K562 (cell line): ENCODE data around the gene KRT71. TPM values are rescaled to one million over a fixed set of nuclear protein-coding genes. Genes with fewer than 3 reads are reported as not detected.

Experiments
- ATAC-seq: fragments of 200-7000 bp; cut with Tn5 transposase; 3 replicates; pipeline ENCODE4 v1.9.1; 2020; ENCODE audit warnings: moderate library complexity
- BruUV-seq: library from RNA; stranded (reverse); fragments of 400-500 nt; replicated peaks from 2 replicates; lab custom pipeline; 2021; lab: Mats Ljungman, UMichigan
- CTCF ChIA-PET: fragments of 300-600 bp; formaldehyde crosslinking; extraction: SDS; loops from one replicate; lab custom pipeline; 2021; ENCODE audit warnings: low intra/inter-chr PET ratio; lab: Yijun Ruan, JAX
- POLR2A ChIA-PET: fragments of 300-600, 350-650 bp; sonication (Branson Sonifier 250); formaldehyde crosslinking; extraction: SDS; loops from one replicate; lab custom pipeline; 2021; ENCODE audit warnings: antibody characterized with exemption, inconsistent platforms; lab: Yijun Ruan, JAX
- DNase-seq, 4 experiments: peaks; one replicate each; pipeline versions ENCODE4 v3.0.0 to v3.0.0-alpha.2; 2011 to 2018; ENCODE audit warnings: low spot score in 3 of 4, mixed read lengths in 3 of 4; ENCODE audit errors: extremely low read depth in 1 of 4
- FAIRE-seq: peaks from 2 replicates; lab custom pipeline; 2011; peaks lifted over from hg19 to GRCh38; lab: Jason Lieb, UNC
- H2AFZ ChIP-seq: 2 replicates; pipeline ENCODE4 v1.6.0; 2011; ENCODE audit warnings: low read depth, low read length, control low read depth, inconsistent platforms
- H3K27ac ChIP-seq: fragments of 200-600 bp; 3 replicates; pipeline ENCODE4 v1.8.0; 2011; ENCODE audit warnings: low read depth, mild to moderate bottlenecking, control low read depth, inconsistent platforms, low read length, moderate library complexity, mixed read lengths; ENCODE audit errors: extremely low read depth
- H3K27me3 ChIP-seq, 2 experiments: fragments of 300-600 bp in 1 of 2; 2 replicates in 1 of 2; 3 replicates in 1 of 2; pipeline versions ENCODE4 v1.6.0 to v1.8.0; 2011; ENCODE audit warnings: inconsistent platforms in 2 of 2, low read length in 2 of 2, mild to moderate bottlenecking in 1 of 2, mixed read lengths in 1 of 2, moderate library complexity in 1 of 2; ENCODE audit not compliant: control insufficient read depth in 2 of 2, insufficient read depth in 2 of 2
- H3K36me3 ChIP-seq: fragments of 300-600 bp; 3 replicates; pipeline ENCODE4 v1.8.0; 2011; ENCODE audit warnings: mild to moderate bottlenecking, low read length, inconsistent platforms; ENCODE audit not compliant: control insufficient read depth, insufficient read depth
- H3K4me1 ChIP-seq, 2 experiments: fragments of 200-600 bp in 1 of 2; replicated peaks in 1 of 2; 2 replicates in 1 of 2; 3 replicates in 1 of 2; pipeline versions ENCODE4 v1.5.1 to v1.8.0; 2011; ENCODE audit warnings: inconsistent platforms in 2 of 2, low read length in 2 of 2, mild to moderate bottlenecking in 1 of 2, mixed read lengths in 1 of 2, moderate library complexity in 1 of 2; ENCODE audit not compliant: control insufficient read depth in 2 of 2, insufficient read depth in 2 of 2
- H3K4me2 ChIP-seq: 2 replicates; pipeline ENCODE4 v1.6.1; 2011; ENCODE audit warnings: low read length, control low read depth, inconsistent platforms, mixed read lengths; ENCODE audit not compliant: insufficient read depth
- H3K4me3 ChIP-seq: fragments of 200-600 bp; sonication (generic), shearing (Covaris generic); 2 replicates; pipeline ENCODE4 v1.5.1; 2016; ENCODE audit warnings: control low read depth, inconsistent platforms
- H3K79me2 ChIP-seq: fragments of 200-600 bp; 3 replicates; pipeline ENCODE4 v1.8.0; 2011; ENCODE audit warnings: low read length, inconsistent platforms; ENCODE audit not compliant: control insufficient read depth, insufficient read depth
- H3K9ac ChIP-seq, 2 experiments: 2 replicates each; pipeline versions ENCODE4 v1.6.0 to v1.6.1; 2011; ENCODE audit warnings: low read depth in 2 of 2, low read length in 2 of 2, control low read depth in 1 of 2, inconsistent platforms in 1 of 2, mild to moderate bottlenecking in 1 of 2, mixed read lengths in 1 of 2; ENCODE audit not compliant: insufficient read depth in 1 of 2
- H3K9me1 ChIP-seq: one replicate; pipeline ENCODE4 v1.6.0; 2011; ENCODE audit warnings: inconsistent platforms, mild to moderate bottlenecking, low read length, moderate library complexity; ENCODE audit not compliant: control insufficient read depth, insufficient read depth
- H3K9me3 ChIP-seq: replicated peaks from 2 replicates; pipeline ENCODE4 v1.5.1; 2011; ENCODE audit warnings: low read depth, low read length, inconsistent platforms; ENCODE audit not compliant: control insufficient read depth, insufficient read depth
- H4K20me1 ChIP-seq: replicated peaks from 2 replicates; pipeline ENCODE4 v1.6.1; 2011; ENCODE audit warnings: low read length, inconsistent platforms, mixed read lengths; ENCODE audit not compliant: control insufficient read depth, insufficient read depth
- NR2C1 ChIP-seq, 2 experiments: fragments of 450-650 bp; IDR thresholded peaks; 2 replicates each; pipeline ENCODE4 v1.6.1; 2017; ENCODE audit warnings: mild to moderate bottlenecking in 2 of 2, antibody characterized with exemption in 1 of 2, inconsistent platforms in 1 of 2, missing compliant biosample characterization in 1 of 2, missing genetic modification characterization in 1 of 2
- NRF1 ChIP-seq, 2 experiments: fragments of 450-650 bp; IDR thresholded peaks in 1 of 2; conservative IDR thresholded peaks in 1 of 2; 2 replicates each; pipeline ENCODE4 v1.6.1; 2014; ENCODE audit warnings: mild to moderate bottlenecking in 2 of 2
- SMAD1 ChIP-seq: fragments of 150-350 bp; IDR thresholded peaks from 2 replicates; pipeline ENCODE4 v1.6.1; 2014; ENCODE audit warnings: low read length, low read depth; ENCODE audit not compliant: partially characterized antibody
- ZSCAN29 ChIP-seq: fragments of 450-650 bp; IDR thresholded peaks from 2 replicates; pipeline ENCODE4 v1.6.1; 2017
- WGBS: fragments of 100-300 bp; shearing (Covaris generic); methylation state at CpG from one replicate; pipeline ENCODE4 v1.1.6; 2016; ENCODE audit warnings: low coverage, mixed read lengths; ENCODE audit not compliant: insufficient coverage; ENCODE audit errors: missing lambda C conversion rate; 5-methylcytosine and 5-hydroxymethylcytosine counted together
- in situ Hi-C: fragments of 300-500 bp; cut with MboI; formaldehyde crosslinking; loops from 4 replicates; pipeline ENCODE4 v1.15.0; 2018; ENCODE audit warnings: inconsistent platforms, mixed read lengths
- intact Hi-C: fragments of 100-400 bp; cut with micrococcal nuclease; formaldehyde crosslinking; loops from 2 replicates; pipeline ENCODE4 v1.14.2; 2022
- polyA plus RNA-seq, 8 experiments: library from polyadenylated mRNA; depleted of rRNA in 4 of 8; stranded (reverse) in 5 of 8; unstranded in 3 of 8; fragments of >200 nt; fragmentation: Nextera tagmentation in 2 of 8; fragmentation: Illumina TruSeq in 1 of 8; extraction: Ambion mirVana in 2 of 8; extraction: Trizol in 1 of 8; gene quantifications; 2 replicates each; pipeline versions ENCODE4 v1.2.1 to v1.2.3, GENCODE V29; 2011 to 2014; ENCODE audit warnings: inconsistent platforms in 1 of 8, missing spikeins in 1 of 8
- total RNA-seq, 7 experiments: library from RNA; depleted of rRNA in 6 of 7; stranded (reverse); fragments of >200 nt in 6 of 7; fragmentation: Illumina TruSeq in 2 of 7; extraction: Trizol in 2 of 7; gene quantifications; 2 replicates each; pipeline versions ENCODE4 v1.2.1 to v1.2.3, GENCODE V29; 2011 to 2021; ENCODE audit warnings: low replicate concordance in 1 of 7

The KRT71 gene
- total and polyA plus RNA-seq, 9 of the 15 experiments (the other 6 are each of a cell fraction or from before 2014, with no cell fraction given): not detected

GRCh38 chr12:52522346-52523011 is 30.5 kb downstream of the KRT71 start:
- Histone ChIP-seq H3K9ac (no peak overlapping the region), H4K20me1 (peaks cover 4% of the 10 kb centered on the region; the same call in 1 of the 2 replicates), H3K27ac (no peak overlapping the region), H3K9me1 (no peaks in the 10 kb centered on the region), H3K4me1 (no peaks in the 10 kb centered on the region; a peak in 1 of 5 replicates), H3K4me2 (no peak overlapping the region), H3K36me3 (no peaks in the 10 kb centered on the region), H3K79me2 (no peaks in the 10 kb centered on the region), H3K4me3 (no peak overlapping the region), H3K9me3 (no peaks in the 10 kb centered on the region), H3K27me3 (peaks cover 15 to 72% of the 10 kb centered on the region in 2 experiments; a peak in 4 of 5 replicates), H2AFZ (no peak overlapping the region)
- TF ChIP-seq ZSCAN29 (no peak), NRF1 (conservative IDR thresholded peaks at IDR 0.05 in 1 of 2, IDR thresholded peaks at IDR 0.05 in 1 of 2) (no peak), SMAD1 (no peak), NR2C1 (IDR thresholded peaks at IDR 0.05) (no peak), NR2C1 (tag; IDR thresholded peaks at IDR 0.05) (no peak)
- POLR2A ChIA-PET: no interaction called here
- no peak for FAIRE-seq
- intact Hi-C loops (no loop called here), in situ Hi-C loops (no loop called here)
- CTCF ChIA-PET: no interaction called here
- BruUV-seq: no TSS peak
- no peak for ATAC-seq
- DNase-seq: no peak
- WGBS: 0% methylated on average over 9 of the region's 10 CpGs
